ENCODE measurements around the gene FKBP5.

DNA sequence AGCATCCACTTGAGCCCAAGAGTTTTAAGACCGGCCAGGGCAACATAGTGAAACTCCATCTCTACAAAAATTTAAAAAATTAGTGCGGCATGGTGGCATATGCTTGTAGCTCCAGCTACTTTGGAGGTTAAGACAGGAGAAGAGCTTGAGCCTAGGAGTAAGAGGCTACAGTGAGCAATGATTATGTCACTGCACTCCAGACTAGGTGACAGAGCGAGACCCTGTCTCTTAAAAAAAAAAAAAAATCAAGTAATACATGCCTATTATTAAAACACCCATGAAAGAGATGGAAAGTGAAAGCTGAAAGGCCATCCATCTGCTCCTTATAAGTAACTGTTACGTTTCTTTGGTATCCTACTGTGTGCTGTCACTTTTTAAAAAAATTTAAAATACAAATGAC is 66.4 kb downstream of the FKBP5 start:
- TF ChIP-seq NR2C2 (CRISPR knock-in tag; IDR thresholded peaks at IDR 0.05) = no peak
- no peak for TF ChIP-seq NR2C2 (tag; IDR thresholded peaks at IDR 0.05)
- TF ChIP-seq ZFP36 (IDR thresholded peaks at IDR 0.05; ENCODE audit: low read depth, low read length, partially characterized antibody) = no peak
- TF ChIP-seq TARDBP (IDR thresholded peaks at IDR 0.05) = no peak
- no peak for TF ChIP-seq POLR2A (conservative IDR thresholded peaks at IDR 0.05)
- TF ChIP-seq, protein P1, sequence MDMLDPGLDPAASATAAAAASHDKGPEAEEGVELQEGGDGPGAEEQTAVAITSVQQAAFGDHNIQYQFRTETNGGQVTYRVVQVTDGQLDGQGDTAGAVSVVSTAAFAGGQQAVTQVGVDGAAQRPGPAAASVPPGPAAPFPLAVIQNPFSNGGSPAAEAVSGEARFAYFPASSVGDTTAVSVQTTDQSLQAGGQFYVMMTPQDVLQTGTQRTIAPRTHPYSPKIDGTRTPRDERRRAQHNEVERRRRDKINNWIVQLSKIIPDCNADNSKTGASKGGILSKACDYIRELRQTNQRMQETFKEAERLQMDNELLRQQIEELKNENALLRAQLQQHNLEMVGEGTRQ (CRISPR knock-in tag; IDR thresholded peaks at IDR 0.05) = no peak
- TF ChIP-seq EZH2 (IDR thresholded peaks at IDR 0.05; ENCODE audit: borderline replicate concordance, low read depth, low read length) = no peak
- no peak for TF ChIP-seq ZNF121 (CRISPR knock-in tag; conservative IDR thresholded peaks at IDR 0.05)
- TF ChIP-seq ZNF280B (CRISPR knock-in tag; IDR thresholded peaks at IDR 0.05) = no peak
- TF ChIP-seq NFATC3 (IDR thresholded peaks at IDR 0.05) = no peak
- TF ChIP-seq, protein P2, sequence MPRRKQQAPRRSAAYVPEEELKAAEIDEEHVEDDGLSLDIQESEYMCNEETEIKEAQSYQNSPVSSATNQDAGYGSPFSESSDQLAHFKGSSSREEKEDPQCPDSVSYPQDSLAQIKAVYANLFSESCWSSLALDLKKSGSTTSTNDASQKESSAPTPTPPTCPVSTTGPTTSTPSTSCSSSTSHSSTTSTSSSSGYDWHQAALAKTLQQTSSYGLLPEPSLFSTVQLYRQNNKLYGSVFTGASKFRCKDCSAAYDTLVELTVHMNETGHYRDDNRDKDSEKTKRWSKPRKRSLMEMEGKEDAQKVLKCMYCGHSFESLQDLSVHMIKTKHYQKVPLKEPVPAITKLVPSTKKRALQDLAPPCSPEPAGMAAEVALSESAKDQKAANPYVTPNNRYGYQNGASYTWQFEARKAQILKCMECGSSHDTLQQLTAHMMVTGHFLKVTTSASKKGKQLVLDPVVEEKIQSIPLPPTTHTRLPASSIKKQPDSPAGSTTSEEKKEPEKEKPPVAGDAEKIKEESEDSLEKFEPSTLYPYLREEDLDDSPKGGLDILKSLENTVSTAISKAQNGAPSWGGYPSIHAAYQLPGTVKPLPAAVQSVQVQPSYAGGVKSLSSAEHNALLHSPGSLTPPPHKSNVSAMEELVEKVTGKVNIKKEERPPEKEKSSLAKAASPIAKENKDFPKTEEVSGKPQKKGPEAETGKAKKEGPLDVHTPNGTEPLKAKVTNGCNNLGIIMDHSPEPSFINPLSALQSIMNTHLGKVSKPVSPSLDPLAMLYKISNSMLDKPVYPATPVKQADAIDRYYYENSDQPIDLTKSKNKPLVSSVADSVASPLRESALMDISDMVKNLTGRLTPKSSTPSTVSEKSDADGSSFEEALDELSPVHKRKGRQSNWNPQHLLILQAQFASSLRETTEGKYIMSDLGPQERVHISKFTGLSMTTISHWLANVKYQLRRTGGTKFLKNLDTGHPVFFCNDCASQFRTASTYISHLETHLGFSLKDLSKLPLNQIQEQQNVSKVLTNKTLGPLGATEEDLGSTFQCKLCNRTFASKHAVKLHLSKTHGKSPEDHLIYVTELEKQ (CRISPR knock-in tag; IDR thresholded peaks at IDR 0.05) = no peak
